NCI-H226 (cell line): ENCODE results near the gene RLN3.

ENCODE experiments used
- DNase-seq: peaks from one replicate; pipeline ENCODE4 v3.0.0-alpha.2; 2015

The RLN3 gene

DNA sequence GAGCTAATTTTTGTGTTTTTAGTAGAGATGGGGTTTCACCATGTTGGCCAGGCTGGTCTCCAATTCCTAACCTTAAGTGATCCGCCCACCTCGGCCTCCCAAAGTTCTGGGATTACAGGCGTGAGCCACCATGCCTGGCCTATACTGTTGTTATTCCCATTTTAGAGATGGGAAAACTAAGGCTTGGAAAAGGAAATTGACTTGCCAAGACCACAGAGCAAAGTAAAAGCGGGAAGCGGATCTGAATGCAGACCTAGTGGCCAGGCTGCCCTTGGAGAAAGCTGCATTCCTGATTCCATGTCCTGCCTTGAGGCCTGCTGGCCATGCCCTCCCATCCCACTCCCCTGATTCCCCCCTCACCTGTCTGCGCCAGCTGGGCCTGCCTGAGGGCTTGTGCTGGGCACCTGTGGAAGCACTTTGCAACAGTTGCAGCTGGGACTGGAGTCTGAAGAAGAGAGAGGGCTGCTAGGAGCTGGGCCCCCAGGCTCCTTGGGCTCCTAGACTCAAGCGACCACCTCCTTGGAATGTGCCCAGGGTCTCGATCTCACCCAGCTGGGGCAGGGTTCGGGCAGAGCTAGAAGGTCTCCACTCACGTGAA is 28.2 kb downstream of the RLN3 start:
- no peak for DNase-seq

DNA sequence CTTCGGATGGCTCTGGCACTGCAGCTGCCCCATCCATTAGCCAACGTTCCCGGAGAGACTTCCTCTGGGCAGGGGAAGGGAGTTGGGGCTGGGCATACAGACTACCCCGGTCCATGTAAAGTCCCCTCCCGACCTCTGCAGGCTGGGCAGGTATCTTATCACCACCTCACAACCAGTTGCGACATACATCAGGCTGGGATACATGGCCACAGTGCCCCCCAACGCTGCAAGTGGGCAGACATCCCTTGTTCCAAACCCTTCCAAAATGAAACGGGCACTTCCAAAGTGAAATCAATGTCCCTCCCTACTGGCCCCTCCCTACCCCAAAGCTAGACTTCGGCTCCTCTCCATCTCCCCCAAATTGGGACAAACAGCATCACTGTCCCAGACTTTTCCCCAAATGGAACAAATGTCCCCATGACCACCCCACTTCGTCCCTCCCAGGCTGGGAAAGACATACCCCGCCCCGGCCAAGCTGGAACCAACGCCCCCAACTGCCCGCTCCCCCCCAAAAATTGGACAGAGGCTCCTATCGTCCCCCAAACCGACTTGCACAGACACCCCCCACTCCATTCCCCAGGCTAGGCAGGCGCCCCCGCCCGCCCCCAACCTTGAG is 28.9 kb downstream of the RLN3 start:
- DNase-seq = no peak

DNA sequence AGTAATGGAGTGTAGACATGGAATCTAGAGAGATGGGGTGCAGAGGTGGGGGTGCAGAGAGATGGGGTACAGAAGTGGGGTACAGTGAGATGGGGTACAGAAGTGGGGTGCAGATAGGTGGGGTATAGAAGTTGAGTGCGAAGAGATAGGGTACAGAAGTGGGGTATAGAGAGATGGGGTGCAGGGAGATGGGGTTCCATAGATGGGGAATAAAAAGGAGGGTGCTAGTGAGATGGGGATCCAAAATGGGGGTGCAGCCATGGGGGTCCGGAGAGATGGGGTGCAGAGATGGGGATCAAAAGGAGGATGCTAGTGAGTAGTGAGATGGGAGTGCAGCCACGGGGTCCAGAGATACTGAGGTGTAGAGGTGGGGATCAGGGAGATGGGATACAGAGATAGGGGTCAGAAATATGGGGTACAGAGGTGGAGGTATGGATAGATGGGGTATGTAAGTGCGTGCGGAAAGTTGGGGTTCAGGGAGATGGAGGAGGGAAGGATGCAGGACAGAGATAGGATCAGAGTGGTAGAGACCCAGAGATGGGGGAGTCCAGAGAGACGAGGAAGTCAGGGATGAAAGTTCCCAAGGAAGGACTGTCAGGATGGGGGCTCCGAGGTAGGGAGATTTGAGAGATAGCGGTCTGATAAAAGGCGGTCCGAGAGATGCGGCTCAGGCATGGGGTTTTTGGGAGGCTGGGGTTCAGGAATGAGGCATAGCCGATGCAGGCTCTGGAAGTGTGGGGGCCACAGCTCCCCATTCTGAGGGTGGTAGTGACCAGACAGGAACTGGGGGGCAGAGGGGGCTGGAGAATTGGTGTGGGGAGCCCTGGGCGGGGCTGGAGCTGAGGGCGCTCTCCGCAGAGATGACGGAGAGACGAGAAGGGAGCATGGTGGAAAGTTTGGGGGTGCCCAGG is 30.5 kb downstream of the RLN3 start:
- DNase-seq = no peak

DNA sequence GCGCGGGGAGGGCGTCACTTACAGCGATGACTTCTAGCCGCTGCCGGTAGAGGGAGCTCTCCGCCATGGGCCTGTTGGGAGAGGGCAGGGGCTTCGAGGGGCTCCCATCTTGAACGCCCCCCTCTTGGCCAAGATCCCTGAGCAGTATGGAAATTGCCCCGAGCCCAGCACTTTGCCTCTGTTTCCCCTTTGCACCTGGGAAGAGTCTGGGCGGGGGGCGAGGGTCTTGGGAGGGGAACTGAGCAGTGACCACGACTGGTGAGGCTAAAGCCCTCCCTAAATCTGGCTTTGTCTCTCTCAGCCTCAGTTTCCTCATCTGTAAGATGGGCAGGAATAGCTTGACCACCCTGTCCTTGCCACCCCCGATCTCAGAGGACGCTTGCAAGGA is 31.1 kb downstream of the RLN3 start:
- no peak for DNase-seq

DNA sequence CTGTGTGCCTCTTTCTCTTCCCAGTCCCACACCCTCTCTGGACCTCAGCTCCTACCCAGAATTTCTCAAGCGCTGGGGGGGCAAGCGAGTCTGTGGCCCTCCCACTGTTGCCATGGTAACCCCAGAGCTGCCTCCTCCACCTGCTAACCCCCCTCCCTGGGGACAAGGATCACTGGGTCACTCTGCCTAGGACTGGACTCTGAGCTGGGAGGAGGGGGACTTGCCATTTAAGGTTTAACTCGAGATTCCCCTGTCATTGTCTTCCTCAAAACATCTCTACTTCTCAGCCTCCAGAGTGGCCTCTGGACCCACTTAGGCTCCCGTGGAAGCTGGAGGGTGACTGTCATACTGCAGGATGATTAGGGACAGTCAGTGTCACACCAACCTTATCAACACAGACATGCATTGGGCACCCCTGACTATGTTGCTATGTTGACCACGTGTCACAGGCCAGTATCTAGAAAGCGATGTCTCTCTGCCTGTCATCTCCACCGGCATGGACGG is 31.8 kb downstream of the RLN3 start:
- DNase-seq = no peak

DNA sequence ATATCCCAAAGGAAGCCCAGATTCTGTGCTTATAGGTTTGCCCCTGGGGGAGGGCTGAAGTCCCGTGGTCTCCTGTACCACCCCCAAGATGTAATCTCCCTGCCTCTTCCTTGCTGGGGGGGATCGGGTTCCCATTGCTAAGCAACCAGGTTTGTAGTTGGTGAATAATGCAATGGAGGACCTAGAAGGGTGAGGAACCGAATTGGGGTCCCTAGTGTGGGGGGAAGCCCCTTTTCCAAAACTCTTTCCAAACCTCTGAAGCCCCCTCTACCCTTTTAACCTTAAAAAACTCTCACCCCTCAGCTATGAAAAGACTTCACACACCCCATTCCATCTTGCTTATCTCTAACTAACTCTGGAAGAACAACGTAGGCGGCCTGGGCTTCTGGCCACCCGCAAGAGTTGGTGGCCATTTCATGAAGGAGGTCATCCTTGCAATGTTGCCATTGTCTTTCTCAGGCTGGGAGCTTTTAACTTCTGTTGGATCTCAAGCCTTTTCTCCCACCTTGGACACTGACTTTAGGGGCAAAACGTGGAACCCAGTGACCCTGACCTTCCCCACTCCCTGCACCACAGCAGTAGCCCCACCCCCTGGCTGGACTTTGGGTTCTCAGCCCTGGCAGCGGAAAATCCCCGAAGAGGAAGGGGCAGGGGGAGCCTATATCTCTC is 33.3 kb downstream of the RLN3 start:
- DNase-seq = no peak

DNA sequence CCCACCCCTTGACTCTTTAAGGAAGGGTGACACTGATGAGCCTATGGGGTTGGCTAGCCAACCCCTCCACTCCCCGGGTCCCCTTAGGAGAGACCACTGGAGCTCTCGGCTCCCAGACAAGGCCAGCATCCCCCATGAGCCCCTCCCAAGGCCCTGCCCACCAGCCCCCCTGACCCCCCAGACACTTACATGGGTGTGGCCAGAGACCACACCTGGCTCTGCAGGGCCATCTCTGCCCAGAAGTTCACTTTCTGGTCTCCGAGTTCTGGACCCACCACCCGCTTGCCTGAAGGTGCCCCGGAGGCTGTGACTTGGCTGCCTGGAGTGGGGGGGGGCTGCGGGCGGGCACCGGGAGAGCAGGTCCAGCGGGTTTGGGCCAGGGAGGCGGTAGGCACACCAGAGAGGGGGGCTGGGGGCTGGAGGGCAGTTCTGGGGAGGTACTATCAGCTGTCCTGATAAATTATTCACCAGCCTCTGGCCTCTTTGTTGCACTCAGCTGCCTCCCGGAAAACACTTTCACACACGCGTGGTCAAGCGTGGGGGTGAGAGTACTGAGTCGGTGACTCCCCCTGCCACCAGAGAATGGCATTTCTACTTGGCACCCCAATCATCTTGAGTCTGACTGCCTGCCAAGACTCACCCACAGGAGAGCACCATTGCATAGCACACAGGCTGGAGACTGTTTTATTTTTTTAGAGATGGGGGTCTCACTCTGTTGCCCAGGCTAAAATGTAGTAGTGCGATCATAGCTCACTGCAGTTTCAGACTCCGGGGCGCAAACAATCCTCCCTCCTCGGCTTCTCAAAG is 34.0 kb downstream of the RLN3 start, which contains the start of gene PALM3:
Gene PALM3 (minus strand): TSS at position 326 of the 807 bp plus-strand sequence. CDS start 96 bp downstream, at position 230.
- no peak for DNase-seq

DNA sequence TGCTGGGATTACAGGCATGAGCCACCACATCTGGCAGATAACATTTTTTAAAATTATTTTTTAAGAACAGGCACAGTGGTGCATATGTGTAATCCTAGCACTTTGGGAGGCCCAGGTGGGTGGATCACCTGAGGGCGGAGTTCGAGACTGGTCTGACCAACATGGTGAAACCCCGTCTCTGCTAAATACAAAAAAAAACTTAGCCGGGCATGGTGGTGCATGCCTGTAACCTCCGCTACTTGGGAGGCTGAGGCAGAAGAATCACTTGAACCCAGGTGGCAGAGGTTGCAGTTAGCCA is 34.6 kb downstream of the RLN3 start:
- DNase-seq = no peak

DNA sequence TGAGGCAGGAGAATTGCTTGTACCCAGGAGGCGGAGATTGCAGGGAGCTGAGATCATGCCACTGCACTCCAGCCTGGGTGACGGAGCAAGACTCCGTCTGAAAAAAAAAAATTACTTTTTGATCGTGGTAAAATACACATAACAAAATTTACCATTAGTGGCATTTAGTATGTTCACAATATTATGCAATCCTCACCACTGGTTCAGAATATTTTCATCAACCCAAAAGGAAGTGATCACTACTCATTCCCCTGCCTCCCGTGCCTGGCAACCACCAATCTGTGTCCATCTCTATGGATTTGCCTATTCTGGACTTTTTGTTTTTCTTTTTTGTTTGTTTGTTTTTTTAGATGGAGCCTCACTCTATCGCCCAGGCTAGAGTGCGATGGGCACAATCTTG is 35.2 kb downstream of the RLN3 start:
- DNase-seq = no peak

DNA sequence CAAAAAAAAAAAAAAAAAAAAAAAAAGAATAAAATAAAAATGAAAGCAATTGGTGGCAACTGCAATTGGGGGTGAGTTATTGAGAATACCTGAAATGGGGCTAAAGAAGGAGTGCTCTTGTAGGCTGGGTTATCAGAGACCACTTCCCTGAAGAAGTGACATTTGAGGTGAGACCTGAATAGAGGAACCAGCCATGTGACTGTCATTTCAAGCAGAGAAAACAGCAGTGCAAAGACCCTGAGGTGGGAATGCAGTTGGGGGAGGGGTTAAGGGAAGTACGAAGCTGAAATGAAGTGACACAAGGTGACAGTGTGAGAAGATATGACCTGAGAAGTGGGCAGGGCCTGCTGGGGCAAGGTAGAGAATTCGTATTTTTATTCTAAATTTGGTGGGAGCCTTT is 38.2 kb downstream of the RLN3 start:
- no peak for DNase-seq

DNA sequence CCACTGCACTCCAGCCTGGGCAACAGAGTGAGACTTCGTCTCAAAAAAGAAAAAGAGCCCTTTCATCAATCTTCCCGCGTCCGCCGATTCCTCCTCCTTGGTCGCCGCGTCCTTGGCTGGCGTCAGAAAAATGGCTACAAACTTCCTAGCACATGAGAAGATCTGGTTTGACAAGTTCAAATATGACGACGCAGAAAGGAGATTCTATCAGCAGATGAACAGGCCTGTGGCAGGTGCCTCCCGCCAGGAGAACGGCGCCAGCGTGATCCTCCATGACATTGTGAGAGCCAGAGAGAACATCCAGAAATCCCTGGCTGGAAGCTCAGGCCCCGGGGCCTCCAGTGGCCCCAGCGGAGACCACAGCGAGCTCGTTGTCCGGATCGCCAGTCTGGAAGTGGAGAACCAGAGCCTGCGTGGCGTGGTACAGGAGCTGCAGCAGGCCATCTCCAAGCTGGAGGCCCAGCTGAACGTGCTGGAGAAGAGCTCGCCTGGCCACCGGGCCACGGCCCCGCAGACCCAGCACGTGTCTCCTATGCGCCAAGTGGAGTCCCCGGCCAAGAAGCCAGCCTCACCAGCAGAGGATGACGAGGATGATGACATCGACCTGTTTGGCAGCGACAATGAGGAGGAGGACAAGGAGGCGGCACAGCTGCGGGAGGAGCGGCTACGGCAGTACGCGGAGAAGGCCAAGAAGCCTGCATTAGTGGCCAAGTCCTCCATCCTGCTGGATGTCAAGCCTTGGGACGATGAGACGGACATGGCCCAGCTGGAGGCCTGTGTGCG is 42.5 kb downstream of the RLN3 start:
- DNase-seq = no peak

DNA sequence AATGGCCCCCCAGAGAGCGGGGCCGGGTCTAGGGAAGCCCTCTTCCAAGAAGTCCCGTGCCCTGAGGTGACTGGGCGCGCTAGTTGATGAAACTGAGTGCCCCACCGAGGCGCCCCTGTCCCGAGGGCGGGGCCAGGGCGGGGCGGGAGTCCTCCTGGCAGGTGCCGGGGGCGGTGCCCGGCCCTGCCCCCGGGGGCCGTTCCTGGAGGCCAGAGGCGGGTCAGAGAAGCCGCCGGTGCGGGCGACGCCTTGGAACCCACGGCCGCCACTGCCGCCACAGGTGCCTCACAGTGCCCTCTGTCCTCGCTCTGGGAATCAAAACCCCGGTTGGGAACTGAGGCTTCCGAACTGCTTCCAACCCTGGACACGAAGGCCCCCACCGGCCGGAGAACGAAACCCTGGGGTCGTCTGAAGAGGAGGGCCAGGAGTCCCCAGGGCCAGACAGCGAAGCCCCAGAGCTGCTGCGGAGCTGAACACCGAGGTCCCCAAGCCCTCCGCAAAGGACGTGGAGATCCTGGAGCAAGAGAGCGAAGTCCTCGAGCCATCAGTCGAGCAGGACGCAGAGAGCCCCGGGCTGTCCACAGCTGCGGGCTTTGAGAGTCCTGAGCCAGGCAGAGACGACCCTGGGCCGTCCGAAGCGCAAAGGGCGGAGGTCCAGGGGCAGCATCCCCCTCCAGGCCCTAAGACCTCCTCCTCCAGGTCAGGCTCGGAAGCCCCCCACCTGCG is 44.8 kb downstream of the RLN3 start, which contains the start of gene MISP3:
Gene MISP3 (plus strand): TSS at position 252 of the 726 bp plus-strand sequence. CDS start 524 bp downstream, outside the sequence.
- DNase-seq = no peak

DNA sequence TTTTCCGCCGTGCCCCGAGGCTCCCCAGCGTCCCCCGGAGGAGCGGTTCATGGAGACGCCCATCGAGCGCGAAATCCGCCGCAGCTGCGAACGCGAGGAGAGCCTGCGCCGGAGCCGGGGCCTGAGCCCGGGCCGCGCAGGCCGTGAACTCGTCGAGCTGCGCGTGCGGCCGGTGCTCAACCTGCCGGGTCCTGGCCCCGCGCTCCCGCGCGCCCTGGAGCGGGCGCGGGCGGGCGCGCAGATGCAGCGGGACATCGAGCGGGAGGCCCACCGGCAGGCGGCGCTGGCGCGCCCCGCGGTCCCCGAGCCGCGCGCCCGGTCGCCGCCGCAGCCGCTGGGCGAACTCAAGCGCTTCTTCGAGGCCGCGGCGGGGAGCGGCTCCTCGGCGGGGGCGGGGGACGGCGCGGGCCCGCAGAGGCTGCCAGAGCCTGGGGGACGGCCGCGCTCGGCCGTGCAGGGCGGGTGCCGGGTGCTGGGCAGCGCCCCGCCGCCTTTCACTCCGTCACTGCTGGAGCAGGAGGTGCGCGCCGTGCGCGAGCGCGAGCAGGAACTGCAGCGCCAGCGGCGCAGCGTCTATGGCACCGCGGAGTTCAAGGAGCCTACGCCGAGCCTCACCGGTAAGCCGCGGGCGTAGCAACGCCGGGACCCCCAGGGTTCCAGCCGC is 45.4 kb downstream of the RLN3 start:
- DNase-seq = peak; percentile 71

DNA sequence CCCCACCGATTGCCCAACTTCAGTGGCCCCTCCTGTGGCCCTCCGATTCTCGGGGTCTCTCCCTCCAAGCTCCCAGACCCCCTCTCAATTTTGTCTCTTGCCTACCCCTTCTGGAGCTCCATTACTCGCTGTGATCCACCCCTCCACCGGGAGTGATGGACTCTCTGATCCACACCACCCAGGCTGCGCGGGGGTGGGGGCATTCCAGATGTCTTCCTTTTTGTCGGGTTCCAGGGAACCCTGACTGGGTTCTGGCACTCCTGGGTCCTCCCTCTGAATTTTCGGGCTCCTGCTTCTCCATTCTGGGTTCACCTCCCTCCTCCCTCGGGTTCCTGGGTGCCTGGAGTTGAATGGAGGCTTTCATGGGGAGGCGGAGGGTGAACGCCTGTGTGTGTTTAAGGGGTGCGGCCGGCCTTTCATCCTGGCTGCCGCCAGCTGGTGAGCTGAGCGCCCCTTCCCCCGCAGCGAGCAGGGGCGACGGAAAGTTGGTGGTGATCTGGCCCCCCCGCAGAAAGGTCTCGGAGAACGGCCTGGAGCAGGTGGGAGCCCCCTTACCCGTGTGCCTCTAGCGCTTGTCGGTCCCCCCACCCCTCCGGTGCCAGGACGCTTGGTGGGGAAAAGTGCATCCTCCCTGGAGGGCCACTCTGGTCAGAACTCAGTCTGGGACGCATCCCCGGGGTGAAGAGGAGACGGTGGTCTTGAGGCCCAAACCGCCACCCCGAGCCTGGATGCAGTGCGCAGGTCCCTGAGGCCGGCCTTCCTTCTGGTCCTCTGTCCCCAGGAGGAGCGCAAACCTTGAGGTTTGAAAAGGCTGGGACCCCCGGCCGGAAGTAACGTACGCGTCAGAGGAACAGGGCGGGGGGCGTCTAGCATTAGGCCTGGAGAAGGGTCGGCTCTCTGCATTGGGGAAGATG is 46.2 kb downstream of the RLN3 start:
- no peak for DNase-seq

DNA sequence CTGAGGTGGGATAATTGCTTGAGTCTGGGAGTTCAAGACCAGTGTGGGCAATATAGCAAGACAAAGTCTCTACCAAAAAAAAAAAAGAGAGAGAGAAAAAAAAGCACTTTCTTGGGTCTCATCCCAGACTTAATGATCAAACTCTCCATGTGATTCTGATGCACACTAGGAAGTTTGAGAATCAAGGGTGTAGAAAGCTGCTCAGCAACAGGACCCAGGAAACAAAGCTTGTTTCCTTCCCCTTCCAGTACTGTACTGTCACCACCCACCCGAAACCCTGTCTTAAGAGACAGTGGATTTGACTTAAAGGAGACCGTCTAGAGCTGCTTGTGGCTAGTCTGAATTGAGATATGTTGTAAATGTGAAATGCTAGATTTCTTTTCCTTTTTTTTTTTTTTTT is 50.5 kb downstream of the RLN3 start:
- no peak for DNase-seq
